Ectodermal cell (in vitro differentiated cells): ENCODE measurements around the gene TDRD6.
"Not testable (repeated sequence)": the region's sequence is repeated elsewhere in the genome, so short reads cannot be mapped to it uniquely, and the experiment has no call there.

ENCODE experiments used
- H3K27ac ChIP-seq: 2 replicates; pipeline ENCODE4 v1.7.0; 2013; ENCODE audit warnings: mild to moderate bottlenecking, low read depth, low read length; ENCODE audit not compliant: insufficient read depth, poor library complexity, severe bottlenecking
- H3K27me3 ChIP-seq: 2 replicates; pipeline ENCODE4 v1.7.0; 2013; ENCODE audit warnings: mild to moderate bottlenecking, low read length; ENCODE audit not compliant: insufficient read depth, control insufficient read depth, poor library complexity, severe bottlenecking
- H3K36me3 ChIP-seq: one replicate; pipeline ENCODE4 v1.7.0; 2013; ENCODE audit warnings: low read length; ENCODE audit not compliant: control insufficient read depth, insufficient read depth
- H3K4me1 ChIP-seq: one replicate; pipeline ENCODE4 v1.7.0; 2013; ENCODE audit warnings: low read length; ENCODE audit not compliant: control insufficient read depth, insufficient read depth
- H3K4me3 ChIP-seq: 2 replicates; pipeline ENCODE4 v1.7.0; 2013; ENCODE audit warnings: low read depth, low read length, control low read depth; ENCODE audit not compliant: insufficient read depth
- H3K9me3 ChIP-seq: 2 replicates; pipeline ENCODE4 v1.7.0; 2013; ENCODE audit warnings: mild to moderate bottlenecking, low read length, moderate library complexity; ENCODE audit not compliant: control insufficient read depth
- WGBS, 2 experiments: methylation state at CpG; one replicate each; pipeline ENCODE4 v1.1.7; 2013; ENCODE audit warnings: missing lambda C conversion rate in 2 of 2; 5-methylcytosine and 5-hydroxymethylcytosine counted together

TDRD6 gene

DNA sequence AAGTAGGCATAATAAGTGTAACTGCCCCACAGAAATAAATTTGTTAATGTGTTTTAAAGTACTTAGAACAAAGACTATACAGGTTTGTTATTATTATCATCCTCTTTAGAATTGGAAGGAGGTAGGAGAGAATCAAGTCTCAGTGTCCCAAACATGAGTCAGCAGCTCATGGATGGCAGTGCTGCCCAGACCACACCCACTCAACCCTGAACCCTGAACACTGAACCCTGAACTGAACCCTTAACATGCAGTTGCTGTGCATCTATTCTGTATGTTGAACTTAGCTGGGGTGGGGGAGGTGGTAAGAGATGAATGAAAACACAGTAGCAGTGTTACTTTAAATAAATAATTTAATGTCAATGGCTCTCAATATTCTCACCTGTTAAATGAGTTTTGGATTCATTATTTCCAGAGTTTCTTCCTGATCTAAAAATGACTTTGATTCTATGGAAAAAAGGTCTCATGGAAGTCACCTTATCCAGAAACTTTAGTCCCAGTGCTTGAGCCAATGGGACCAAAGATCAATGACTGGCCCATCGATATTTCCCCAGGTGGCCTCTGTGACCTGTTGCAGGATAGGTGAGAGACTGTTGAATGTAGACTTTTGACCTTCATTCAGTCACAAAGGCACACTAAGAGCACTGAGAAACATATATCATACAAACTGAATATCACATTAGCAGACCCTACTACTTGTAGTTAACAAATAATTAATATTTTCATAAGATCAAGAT lies 55.9 kb downstream of the TDRD6 start:
- Histone ChIP-seq H3K36me3 (no peaks in the 10 kb centered on the region), H3K27ac (no peak overlapping the region), H3K27me3 (no peaks in the 10 kb centered on the region), H3K9me3 (no peaks in the 10 kb centered on the region), H3K4me3 (no peak overlapping the region), H3K4me1 (no peaks in the 10 kb centered on the region)
- WGBS, 2 experiments, result 89 to 100% methylated on average over 1 of the region's 1 CpG

DNA sequence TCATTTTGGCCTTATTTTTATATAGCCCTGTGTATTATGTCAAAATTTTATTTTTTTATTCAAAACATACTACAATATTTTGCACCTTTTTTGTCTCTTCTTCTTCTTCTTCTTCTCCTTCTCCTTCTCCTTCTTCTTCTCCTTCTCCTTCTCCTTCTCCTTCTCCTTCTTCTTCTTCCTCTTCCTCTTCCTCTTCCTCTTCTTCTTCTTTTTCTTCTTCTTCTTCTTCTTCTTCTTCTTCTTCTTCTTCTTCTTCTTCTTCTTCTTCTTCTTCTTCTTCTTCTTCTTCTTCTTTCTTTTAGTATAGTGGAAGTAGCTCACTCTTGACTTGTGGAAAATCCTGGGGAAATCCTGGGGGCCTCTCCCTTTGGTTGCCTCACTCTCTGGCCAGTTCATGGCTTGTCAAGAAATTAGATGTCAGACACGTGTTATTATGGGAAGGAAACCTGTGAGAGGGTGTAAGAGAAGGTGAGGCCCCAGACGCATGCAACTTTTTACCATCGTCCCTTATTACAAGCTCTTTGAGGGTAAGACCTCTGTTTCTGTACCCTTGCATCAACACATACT lies 56.6 kb downstream of the TDRD6 start:
- H3K27ac ChIP-seq, H3K27me3 ChIP-seq: not testable (repeated sequence)
- WGBS, 2 experiments, result 81% methylated on average over 3 of the region's 3 CpGs

DNA sequence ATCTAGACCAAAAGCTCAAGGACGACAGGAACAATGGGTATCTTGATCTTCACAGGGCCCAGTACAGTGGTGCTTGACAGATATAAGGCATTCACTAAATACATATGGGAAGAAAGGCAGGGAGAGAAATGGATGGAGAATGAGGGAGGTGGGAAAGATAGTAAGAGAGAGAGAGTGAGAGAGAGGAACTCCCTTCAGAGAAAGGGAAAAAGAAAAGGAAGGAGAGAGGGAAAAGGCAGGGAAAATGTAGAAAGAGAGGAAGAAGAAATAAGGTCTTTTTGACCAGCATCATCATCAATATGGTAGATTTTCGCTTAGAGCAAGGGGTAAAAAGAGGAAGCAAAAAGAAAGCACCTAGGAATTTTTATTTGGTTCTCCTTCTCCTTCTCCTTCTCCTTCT lies 58.3 kb downstream of the TDRD6 start:
- Histone ChIP-seq H3K27me3 (no peaks in the 10 kb centered on the region), H3K9me3 (no peaks in the 10 kb centered on the region), H3K4me3 (no peak overlapping the region), H3K4me1 (no peaks in the 10 kb centered on the region), H3K36me3 (no peaks in the 10 kb centered on the region), H3K27ac (no peak overlapping the region)
- 79 to 95% methylated on average over 2 of the region's 2 CpGs for WGBS, 2 experiments

More for the DNA sequence above, 56.6 kb downstream of the TDRD6 start:
- not testable (repeated sequence) for H3K36me3 ChIP-seq, H3K4me3 ChIP-seq, H3K4me1 ChIP-seq, H3K9me3 ChIP-seq

DNA sequence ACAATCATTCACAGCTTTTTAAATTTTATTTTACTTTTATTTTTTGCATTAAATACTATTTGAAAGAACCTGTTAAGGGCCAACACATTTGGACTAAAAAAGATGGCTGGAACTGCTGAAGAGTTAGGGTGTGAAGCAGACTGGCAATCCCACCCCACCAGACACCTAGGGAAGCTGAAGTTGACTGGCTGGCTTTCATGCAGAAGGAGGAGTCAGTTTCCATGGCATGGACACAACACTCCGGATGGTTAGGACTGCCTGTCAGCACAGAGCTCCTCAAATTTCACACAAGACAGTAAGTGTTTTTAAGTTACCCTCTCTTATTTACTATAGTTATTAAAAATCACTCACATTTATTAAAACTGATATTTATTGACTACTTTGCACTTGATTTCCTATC lies 59.0 kb downstream of the TDRD6 start, which contains the start of gene ANKRD66:
Gene ANKRD66, plus strand, starts transcription at position 238 of the 400 bp plus-strand sequence. CDS start 5,016 bp downstream, outside the sequence.
- H3K4me3 ChIP-seq, result no peak within 1 kb of the TSS
- 38 to 50% methylated on average over 1 of the region's 1 CpG for WGBS, 2 experiments

DNA sequence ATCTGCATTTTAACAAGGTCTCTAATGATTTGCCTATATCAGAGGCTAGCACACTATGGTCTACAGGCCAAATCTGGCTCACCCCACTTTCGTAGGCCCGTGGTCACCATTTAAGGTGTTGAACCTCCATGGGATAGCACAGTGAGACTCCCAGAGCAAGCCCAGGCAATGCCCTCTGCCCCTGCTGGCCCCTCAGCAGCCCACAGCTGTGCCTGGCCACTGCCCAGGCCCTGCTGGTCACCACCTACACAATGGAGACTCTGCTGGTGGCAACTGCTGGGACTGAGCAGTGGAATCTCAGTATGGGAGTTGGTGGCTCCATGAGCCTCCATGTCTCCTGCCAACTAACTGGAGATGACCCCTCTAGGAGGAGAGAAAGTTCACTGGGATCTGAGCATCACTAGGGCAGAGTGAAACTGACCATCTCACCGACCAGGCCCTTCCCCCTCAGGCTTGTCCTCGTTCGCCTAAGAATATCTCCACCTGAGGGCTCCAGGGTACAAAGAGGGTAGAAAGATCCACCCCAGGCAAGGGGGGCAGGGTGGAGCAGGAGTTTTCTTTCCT lies 61.3 kb downstream of the TDRD6 start:
- no peaks in the 10 kb centered on the region for H3K27me3 ChIP-seq
- 82 to 89% methylated on average over 5 of the region's 5 CpGs for WGBS, 2 experiments
- no peaks in the 10 kb centered on the region for H3K9me3 ChIP-seq

More for the DNA sequence above, 59.0 kb downstream of the TDRD6 start, which contains the start of gene ANKRD66:
- no peaks in the 10 kb centered on the region for H3K9me3 ChIP-seq
- H3K27me3 ChIP-seq, result no peaks in the 10 kb centered on the region
- H3K36me3 ChIP-seq, result no peaks in the 10 kb centered on the region
- H3K4me1 ChIP-seq, result no peaks in the 10 kb centered on the region
- no peak within 1 kb of the TSS for H3K27ac ChIP-seq

DNA sequence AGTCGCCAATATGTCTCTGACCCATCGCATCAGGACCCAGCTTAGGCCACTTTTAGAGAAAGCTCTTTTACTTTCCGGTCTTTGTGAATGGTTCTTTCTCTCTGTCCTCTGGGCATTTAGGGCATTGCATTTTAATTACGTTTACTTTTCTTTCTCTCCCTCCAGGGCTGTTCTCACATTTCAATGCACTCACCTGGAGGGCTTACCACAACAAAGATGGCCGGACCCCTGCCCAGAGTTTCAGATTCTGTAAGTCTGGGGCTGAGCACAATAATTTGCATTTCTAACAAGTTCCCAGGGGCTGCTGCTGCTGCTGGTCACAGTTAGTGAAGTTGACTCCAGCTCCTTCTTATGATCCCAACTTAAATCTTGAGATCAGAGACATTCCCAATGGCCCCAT lies 62.0 kb downstream of the TDRD6 start:
- H3K4me1 ChIP-seq, result no peaks in the 10 kb centered on the region
- no peak overlapping the region for H3K4me3 ChIP-seq
- H3K9me3 ChIP-seq, result no peaks in the 10 kb centered on the region
- H3K36me3 ChIP-seq, result no peaks in the 10 kb centered on the region
- no peak overlapping the region for H3K27ac ChIP-seq
- H3K27me3 ChIP-seq, result no peaks in the 10 kb centered on the region
- WGBS, 2 experiments, result 29 to 30% methylated on average over 5 of the region's 5 CpGs

More for the DNA sequence above, 61.3 kb downstream of the TDRD6 start:
- H3K4me1 ChIP-seq, result no peaks in the 10 kb centered on the region
- H3K4me3 ChIP-seq, result no peak overlapping the region
- no peaks in the 10 kb centered on the region for H3K36me3 ChIP-seq
- H3K27ac ChIP-seq, result no peak overlapping the region

DNA sequence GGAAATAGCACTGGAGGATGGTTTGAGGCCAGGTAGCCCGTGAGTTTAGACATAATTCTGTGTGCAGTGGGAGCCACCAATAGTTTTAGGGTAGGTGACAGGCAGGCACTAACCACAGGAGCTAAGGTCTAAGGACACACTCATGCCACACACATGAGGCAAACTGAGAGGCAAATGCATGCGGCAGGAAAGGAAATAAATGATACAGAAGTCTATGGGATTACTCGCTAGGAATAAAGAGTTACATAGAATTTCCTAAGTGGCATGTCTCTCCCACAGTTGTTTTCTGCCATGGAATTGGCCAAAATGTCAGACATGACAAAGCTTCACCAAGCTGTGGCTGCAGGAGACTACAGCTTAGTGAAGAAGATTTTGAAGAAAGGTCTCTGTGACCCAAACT lies 64.0 kb downstream of the TDRD6 start:
- peaks cover 4% of the 10 kb centered on the region for H3K4me1 ChIP-seq
- no peak overlapping the region for H3K4me3 ChIP-seq
- H3K27ac ChIP-seq, result no peak overlapping the region
- no peaks in the 10 kb centered on the region for H3K9me3 ChIP-seq
- H3K36me3 ChIP-seq, result no peaks in the 10 kb centered on the region
- no peaks in the 10 kb centered on the region for H3K27me3 ChIP-seq
- WGBS, 2 experiments, result 95 to 96% methylated on average over 3 of the region's 3 CpGs
